Osteoblast (primary cell): ENCODE data around the gene WSCD2. TPM values are rescaled to one million over a fixed set of nuclear protein-coding genes. Genes with fewer than 3 reads are reported as not detected.
A peak's percentile ranks its signal among the peaks of the same experiment; 100 is the strongest.

Experiments used
- DNase-seq: peaks from one replicate; pipeline ENCODE4 v3.0.0; 2011; ENCODE audit warnings: low spot score, mixed read lengths; ENCODE audit not compliant: insufficient read length; ENCODE audit errors: missing footprints
- H2AFZ ChIP-seq: 2 replicates; pipeline ENCODE4 v1.6.0; 2011; ENCODE audit warnings: mild to moderate bottlenecking, low read length
- H3K27ac ChIP-seq: 2 replicates; pipeline ENCODE4 v1.5.1; 2011; ENCODE audit warnings: mild to moderate bottlenecking, low read depth, low read length, moderate library complexity
- H3K27me3 ChIP-seq: 2 replicates; pipeline ENCODE4 v1.6.0; 2012; ENCODE audit warnings: mild to moderate bottlenecking, control low read depth, inconsistent platforms, low read length, moderate library complexity; ENCODE audit not compliant: insufficient read depth
- H3K36me3 ChIP-seq: 2 replicates; pipeline ENCODE4 v1.5.1; 2011; ENCODE audit warnings: mild to moderate bottlenecking, low read length, control low read depth, moderate library complexity; ENCODE audit not compliant: insufficient read depth
- H3K4me1 ChIP-seq: 2 replicates; pipeline ENCODE4 v1.5.1; 2011; ENCODE audit warnings: mild to moderate bottlenecking, low read length, control low read depth, moderate library complexity; ENCODE audit not compliant: insufficient read depth
- H3K4me2 ChIP-seq: 2 replicates; pipeline ENCODE4 v1.6.0; 2011; ENCODE audit warnings: mild to moderate bottlenecking, low read length; ENCODE audit not compliant: insufficient read depth
- H3K4me3 ChIP-seq: fragments of 200-600 bp; sonication (generic); 3 replicates; pipeline ENCODE4 v1.5.1; 2012; ENCODE audit warnings: mild to moderate bottlenecking, low read length, inconsistent platforms; ENCODE audit not compliant: insufficient read depth
- H3K79me2 ChIP-seq: 2 replicates; pipeline ENCODE4 v1.6.0; 2012; ENCODE audit warnings: mild to moderate bottlenecking, low read length, control low read depth, inconsistent platforms; ENCODE audit not compliant: insufficient read depth
- H3K9me3 ChIP-seq: 2 replicates; pipeline ENCODE4 v1.5.1; 2011; ENCODE audit warnings: low read depth, low read length, control low read depth
- H4K20me1 ChIP-seq: 2 replicates; pipeline ENCODE4 v1.6.0; 2012; ENCODE audit warnings: mild to moderate bottlenecking, low read length, control low read depth; ENCODE audit not compliant: insufficient read depth
- CTCF ChIP-seq: IDR thresholded peaks from 2 replicates; pipeline ENCODE4 v1.5.1; 2011; ENCODE audit warnings: mild to moderate bottlenecking, low read depth, low read length, moderate library complexity; ENCODE audit errors: extremely low read depth
- total RNA-seq: library from RNA; depleted of rRNA; stranded (reverse); fragments of >200 nt; gene quantifications from 2 replicates; pipeline ENCODE4 v1.2.3, GENCODE V29; 2012

WSCD2 gene
- total RNA-seq, 1 donor = 0.36 TPM

GRCh38 chr12:108235197-108235984, 106.3 kb downstream of the WSCD2 start:
- Histone ChIP-seq H3K4me3 (no peak overlapping the region), H2AFZ (no peak overlapping the region), H3K79me2 (no peaks in the 10 kb centered on the region), H3K27me3 (peaks cover 7% of the 10 kb centered on the region), H3K36me3 (no peaks in the 10 kb centered on the region), H4K20me1 (no peaks in the 10 kb centered on the region), H3K4me2 (no peak overlapping the region), H3K9me3 (peaks cover 4% of the 10 kb centered on the region), H3K4me1 (no peaks in the 10 kb centered on the region), H3K27ac (no peak overlapping the region)
- DNase-seq = no peak
- TF ChIP-seq CTCF = no peak

- Histone ChIP-seq H3K36me3 (no peaks in the 10 kb centered on the region), H3K4me2 (no peak overlapping the region), H2AFZ (no peak overlapping the region), H3K4me1 (no peaks in the 10 kb centered on the region), H3K27me3 (peaks cover 7% of the 10 kb centered on the region), H3K4me3 (no peak overlapping the region), H3K79me2 (no peaks in the 10 kb centered on the region), H3K27ac (no peak overlapping the region), H3K9me3 (peaks cover 4% of the 10 kb centered on the region), H4K20me1 (no peaks in the 10 kb centered on the region)
- DNase-seq = no peak
- TF ChIP-seq CTCF = no peak
Measured at GRCh38 chr12:108235985-108236263, 106.8 kb downstream of the WSCD2 start.

GRCh38 chr12:108236366-108236765, 107.3 kb downstream of the WSCD2 start:
- no peaks in the 10 kb centered on the region for H3K79me2 ChIP-seq

GRCh38 chr12:108237272-108237671, 108.2 kb downstream of the WSCD2 start:
- peak; percentile 23 for TF ChIP-seq CTCF
- no peak overlapping the region for H3K4me3 ChIP-seq
- H3K27ac ChIP-seq = no peak overlapping the region
- DNase-seq = no peak
- H3K36me3 ChIP-seq = no peaks in the 10 kb centered on the region
- peaks cover 7% of the 10 kb centered on the region for H3K27me3 ChIP-seq
- H3K4me2 ChIP-seq = no peak overlapping the region
- no peak overlapping the region for H2AFZ ChIP-seq
- no peaks in the 10 kb centered on the region for H4K20me1 ChIP-seq
- H3K9me3 ChIP-seq = peaks cover 4% of the 10 kb centered on the region
- no peaks in the 10 kb centered on the region for H3K4me1 ChIP-seq
- no peaks in the 10 kb centered on the region for H3K79me2 ChIP-seq

More at GRCh38 chr12:108236366-108236765, 107.3 kb downstream of the WSCD2 start:
- Histone ChIP-seq H3K4me3 (no peak overlapping the region), H3K36me3 (no peaks in the 10 kb centered on the region), H3K27ac (no peak overlapping the region), H3K4me2 (no peak overlapping the region), H3K27me3 (peaks cover 7% of the 10 kb centered on the region), H3K4me1 (no peaks in the 10 kb centered on the region), H4K20me1 (no peaks in the 10 kb centered on the region), H2AFZ (no peak overlapping the region), H3K9me3 (peaks cover 4% of the 10 kb centered on the region)
- no peak for TF ChIP-seq CTCF
- DNase-seq = no peak
